ENCODE results near the gene SLC22A8.
"Not testable (repeated sequence)": the region's sequence is repeated elsewhere in the genome, so short reads cannot be mapped to it uniquely, and the experiment has no call there.

Gene SLC22A8

DNA sequence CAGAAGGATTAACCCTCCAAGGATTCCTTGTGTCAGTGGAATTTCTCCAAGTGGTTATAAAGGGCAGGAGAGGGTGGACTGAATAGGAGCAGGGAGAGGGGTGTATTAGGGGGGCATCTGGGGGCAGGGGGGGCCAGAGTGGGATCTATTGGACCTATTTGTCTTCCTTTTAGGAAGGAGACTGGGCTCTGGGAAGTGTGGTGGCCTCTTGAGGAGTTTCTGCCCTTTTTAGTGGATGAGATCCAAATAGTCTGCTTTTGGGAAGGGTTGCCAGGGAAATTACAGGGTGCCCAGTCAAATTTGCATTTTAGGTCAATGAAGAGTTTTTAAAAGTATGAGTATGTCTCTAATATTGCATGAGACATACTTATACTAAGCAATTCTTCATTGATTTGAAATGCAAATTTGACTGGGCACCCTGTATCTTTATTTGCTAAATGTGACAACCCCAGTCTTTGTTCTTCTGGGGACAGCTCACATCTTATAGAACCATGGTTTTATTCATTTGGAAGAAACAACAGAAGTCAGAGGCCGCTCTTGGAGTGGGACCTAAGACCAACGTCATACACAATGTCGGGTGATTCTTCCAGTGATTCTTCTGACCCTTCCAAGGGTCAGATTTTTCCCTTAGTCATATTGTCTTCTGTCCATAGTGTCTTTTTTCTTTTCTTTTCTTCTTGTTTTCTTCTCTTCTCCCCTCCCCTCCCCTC is 30.4 kb downstream of the SLC22A8 start:
- DNase-seq (ENCODE audit: low read depth): no peak

- DNase-seq (ENCODE audit: low read depth): no peak
Measured at GRCh38 chr11:62984451-62984991, 31.1 kb downstream of the SLC22A8 start, which contains the start of gene SLC22A6. TSS of gene SLC22A6 (minus strand) at chr11:62984967. CDS start at chr11:62984690, 277 bp downstream.

DNA sequence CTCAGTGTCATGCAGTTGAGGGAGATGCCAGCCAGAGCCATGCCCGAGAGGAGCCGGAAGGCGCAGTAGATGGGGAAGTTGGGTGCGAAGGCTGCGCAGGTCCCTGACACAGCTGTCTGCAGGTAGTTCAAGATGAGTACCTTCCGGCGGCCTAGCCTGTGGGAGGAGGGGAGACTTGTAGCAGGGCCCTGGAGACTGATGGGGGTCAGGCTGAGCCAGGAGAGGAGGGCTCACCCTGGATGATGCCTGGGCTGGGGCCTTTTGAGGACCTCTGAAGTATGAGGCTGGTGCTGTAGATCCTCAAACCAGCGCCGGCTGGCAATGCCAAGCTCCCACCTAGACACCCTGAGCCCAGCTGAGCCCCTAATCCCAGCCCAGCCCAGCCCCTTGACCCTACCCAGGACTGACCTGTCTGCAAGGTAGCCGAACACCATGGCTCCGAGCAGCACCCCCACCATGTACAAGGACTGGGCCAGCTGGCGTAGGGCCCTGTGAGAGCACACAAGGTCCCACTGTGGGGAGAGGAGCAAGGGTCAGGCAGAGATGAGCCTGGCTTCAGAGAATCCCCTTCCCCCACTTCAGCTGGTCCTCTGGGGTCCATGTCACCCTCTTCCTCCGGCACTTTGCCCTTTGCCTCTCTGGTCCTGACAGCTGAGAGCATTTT is 32.0 kb downstream of the SLC22A8 start:
- DNase-seq (ENCODE audit: low read depth): no peak

DNA sequence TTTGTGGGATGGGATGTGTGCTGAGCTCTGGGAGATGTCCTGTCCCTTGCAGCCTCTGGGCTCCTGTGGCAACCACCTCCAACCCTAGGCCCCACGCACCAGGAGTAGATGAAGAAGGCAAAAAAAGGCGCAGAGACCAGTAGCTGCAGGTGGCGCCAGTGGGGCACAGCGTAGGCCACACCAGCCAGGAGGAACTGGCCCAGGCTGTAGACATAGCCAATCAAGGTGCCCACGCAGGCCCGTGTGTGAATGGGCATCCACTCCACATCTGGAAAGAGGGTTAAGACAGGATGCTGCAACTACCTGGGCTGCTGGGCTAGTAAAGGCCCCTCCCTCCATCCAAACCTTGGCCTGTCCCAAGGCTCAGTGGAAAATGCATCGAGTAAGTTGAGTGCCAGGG is 33.9 kb downstream of the SLC22A8 start:
- DNase-seq (ENCODE audit: low read depth): no peak

DNA sequence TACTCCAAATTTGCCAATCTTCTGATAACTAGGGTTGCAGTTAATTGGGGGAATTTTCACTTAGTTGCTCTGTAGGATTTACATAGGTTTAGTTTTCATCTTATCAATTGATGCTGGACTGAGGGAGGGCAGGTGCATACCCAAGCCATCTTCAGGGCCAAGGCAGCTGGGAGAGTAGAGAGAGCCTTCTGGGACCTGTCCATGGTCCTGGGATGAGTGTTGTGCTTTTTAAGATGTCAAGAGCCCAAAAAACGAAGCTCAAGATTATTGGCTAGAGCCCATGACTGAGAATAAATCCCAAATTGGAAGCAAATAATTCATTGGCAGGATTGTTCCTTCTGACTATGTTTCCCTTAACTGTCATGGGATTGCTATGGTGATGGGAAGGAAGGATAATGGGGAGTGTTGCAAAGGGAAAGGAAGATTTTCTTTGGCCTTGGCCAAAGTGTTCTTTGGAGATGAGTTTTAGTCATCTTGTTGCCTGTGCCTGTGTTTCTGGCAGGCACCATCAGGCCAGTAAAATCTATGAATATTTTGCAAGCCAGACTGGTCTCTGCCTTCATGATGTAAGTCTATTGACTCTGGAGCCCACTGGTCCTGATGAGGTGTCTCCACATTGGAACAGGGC is 35.4 kb downstream of the SLC22A8 start:
- no peak for DNase-seq (ENCODE audit: low read depth)

- no peak for DNase-seq (ENCODE audit: low read depth)
Measured at GRCh38 chr11:62976109-62976508, 39.5 kb downstream of the SLC22A8 start.

GRCh38 chr11:62974848-62975522 is 40.7 kb downstream of the SLC22A8 start:
- DNase-seq (ENCODE audit: low read depth): no peak

GRCh38 chr11:62965574-62965973 is 50.1 kb downstream of the SLC22A8 start:
- DNase-seq (ENCODE audit: low read depth): no peak

DNA sequence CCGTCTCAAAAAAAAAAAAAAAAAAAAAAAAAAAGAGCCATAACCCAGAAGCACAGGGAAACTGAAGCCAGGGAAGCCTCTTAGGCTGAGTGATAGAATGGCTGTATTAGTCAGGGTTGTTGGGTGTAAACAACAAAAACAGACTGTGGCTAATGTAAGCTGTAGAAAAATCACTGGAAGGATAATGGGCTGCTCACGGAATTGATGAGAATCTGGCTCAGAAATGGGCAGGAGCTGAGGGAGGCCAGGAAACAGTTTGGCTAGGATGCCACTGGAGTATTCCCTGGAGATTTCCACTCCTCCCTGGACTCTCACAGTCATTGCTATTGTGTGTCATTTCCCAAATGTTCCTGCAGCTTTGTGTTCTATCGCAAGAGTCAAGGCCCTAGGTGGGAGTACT is 53.2 kb downstream of the SLC22A8 start:
- no peak for DNase-seq (ENCODE audit: low read depth)

DNA sequence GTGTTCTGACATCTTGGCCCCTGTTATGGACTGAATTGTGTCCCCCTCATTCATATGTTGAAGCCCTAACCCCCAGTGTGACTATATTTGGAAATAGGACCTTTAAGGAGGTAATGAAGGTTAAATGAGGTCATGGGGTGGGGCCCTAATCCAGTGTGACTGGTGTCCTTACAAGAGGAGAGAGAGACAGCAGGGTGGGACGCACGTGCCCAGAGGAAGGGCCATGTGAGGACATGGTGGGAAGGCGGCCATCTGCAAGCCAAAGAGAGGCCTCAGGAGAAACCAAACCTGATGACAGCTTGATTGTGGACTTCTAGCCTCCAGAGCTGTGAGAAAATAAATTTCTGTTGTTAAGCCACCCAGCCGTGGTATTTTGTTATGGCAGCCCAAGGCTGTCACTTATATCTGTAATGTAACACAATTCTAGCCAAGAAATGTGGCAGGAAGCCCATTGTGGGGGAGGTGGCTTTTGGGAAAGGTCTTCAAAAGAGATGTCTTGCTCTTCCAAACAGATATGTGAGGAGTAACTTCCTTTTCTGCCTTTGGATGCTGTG is 54.5 kb downstream of the SLC22A8 start:
- DNase-seq (ENCODE audit: low read depth): no peak

DNA sequence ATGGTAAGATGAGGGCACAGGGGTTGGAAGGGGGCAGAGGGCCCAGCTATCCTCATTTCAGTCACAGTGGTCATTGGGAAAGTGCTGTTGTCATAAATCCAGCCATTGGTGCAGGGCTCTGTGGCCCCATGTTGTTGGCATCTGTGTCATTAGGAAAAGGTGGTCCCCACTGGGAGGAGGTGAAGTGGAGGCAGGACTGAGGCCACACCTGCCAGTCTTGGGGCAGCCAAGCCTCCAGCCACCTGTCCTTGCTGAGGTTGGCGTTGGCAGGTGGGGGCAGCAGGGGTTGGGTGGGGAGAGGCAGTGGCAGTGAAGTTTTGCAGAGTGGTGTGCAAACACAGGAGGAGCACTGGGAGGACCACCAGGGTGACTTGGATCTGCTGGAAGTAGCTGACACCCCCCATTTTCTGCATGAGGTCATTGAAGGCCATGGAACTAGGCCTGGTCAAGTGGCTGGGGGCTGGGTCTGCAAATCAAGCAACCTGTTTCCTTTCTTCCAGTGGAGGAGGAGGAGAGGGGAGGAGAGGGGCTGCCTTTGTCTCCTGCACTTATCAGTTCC is 56.1 kb downstream of the SLC22A8 start:
- no peak for DNase-seq (ENCODE audit: low read depth)

- DNase-seq (ENCODE audit: low read depth): no peak
Measured at GRCh38 chr11:62958547-62959421, 56.9 kb downstream of the SLC22A8 start.

DNA sequence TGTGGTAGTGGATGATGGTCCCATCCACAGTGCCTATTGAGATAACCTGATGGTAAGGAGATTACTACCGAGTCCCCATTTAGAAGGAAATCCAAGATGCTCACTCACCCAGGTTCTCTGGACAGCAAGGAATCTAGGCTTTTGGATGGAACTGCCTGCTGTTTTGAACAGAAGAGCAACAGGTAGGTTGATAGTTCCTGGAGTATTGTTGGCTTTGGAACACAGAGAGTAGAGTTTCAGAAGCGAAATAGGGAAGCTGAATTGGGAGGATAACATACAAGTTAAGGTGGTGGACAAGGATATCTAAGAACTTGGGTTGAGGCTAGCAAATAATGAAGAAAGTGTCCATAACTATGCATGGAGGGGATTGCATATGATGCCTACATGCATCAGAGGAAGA is 58.5 kb downstream of the SLC22A8 start:
- DNase-seq (ENCODE audit: low read depth): no peak

DNA sequence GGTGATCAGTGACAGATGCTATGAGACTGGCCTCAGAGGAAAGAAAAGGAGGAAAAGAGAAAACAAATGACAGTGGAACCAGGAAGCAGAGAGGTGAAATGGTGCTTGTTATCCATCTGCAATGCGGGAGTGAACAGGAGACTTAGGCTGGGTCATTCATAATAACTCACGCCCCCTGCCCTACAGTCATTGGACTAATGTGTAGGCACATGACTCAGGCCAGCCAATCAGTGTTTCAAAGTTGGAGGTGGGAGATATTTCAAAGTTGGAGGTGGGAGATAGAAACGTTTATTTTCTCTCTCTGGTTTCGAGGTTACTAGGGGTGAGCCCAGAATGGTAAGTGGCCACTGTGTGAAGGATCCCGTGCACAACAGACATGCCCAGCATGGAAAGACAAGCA is 61.2 kb downstream of the SLC22A8 start:
- no peak for DNase-seq (ENCODE audit: low read depth)

DNA sequence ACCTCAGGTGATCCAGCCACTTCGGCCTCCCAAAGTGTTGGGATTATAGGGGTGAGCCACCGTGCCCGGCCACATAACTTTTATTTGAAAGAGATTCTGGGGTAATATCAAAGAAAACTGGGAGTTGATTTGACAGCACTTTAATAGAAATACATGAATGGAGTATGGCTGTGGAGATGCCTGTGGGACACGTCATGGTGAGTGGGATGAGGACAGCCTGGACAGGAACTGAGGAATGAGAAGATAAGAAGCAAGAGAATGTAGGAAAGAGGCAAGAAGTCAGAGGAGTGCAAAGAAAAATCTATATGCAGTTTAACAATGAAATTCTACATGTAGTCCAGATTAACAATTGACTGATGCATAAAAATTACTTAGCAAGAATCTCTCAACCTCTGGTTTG is 61.8 kb downstream of the SLC22A8 start:
- no peak for DNase-seq (ENCODE audit: low read depth)

DNA sequence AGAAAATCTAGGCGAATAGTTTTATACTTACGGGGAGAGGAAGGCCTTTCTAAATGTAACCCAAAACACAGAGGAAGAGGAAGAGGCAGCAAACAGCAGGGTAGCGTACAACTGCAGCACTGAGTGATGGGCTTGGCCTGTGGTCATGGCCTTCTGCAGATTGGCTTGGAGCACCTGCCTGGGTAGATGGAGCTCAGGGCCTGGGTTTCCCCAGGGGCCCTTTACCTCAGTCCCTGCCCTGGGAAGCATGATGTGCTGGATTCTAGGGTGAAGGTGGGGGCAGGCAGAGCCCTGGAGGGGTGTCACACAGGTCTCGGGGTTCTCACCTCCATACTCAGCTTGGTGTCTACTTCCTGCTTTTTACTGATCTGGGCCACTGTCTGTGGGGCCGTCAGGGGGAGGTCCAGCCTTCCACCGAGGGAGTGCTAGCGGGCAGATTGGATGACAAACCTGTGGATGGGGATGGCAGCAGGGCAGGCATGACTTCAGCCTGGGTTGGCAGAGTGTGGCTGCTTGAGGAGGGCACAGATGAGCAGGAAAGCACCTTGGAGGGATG is 66.8 kb downstream of the SLC22A8 start:
- no peak for DNase-seq (ENCODE audit: low read depth)

DNA sequence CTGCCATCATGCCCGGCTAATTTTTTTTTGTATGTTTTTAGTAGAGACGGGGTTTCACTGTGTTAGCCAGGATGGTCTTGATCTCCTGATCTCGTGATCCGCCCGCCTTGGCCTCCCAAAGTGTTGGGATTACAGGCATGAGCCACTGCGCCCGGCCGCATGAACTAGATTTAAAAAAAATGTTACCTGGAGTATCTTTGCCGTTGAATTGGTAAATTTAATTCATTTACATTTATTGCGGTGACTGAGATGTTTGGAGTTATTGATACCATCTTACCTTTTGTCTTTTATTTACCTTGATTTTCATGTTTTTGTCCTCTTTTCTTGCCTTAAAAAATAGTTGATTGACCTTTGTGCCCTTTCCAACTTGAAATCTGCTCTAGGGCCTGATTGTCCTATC is 70.1 kb downstream of the SLC22A8 start:
- DNase-seq (ENCODE audit: low read depth): not testable (repeated sequence)
